ENCODE results near the gene UBE3A. TPM values are rescaled to one million over a fixed set of nuclear protein-coding genes. Genes with fewer than 3 reads are reported as not detected.

UBE3A gene
- total and polyA plus RNA-seq, 2 donors, result 33.1 to 178 TPM

GRCh38 chr15:25327686-25328085, 111.1 kb downstream of the UBE3A start:
- H3K27ac ChIP-seq (ENCODE audit: low read depth), result no peak overlapping the region
- H3K4me3 ChIP-seq (ENCODE audit: low read depth, low read length), result no peak overlapping the region
- no peaks in the 10 kb centered on the region for H3K36me3 ChIP-seq (ENCODE audit: insufficient read depth)
- WGBS, result 91% methylated on average over 5 of the region's 5 CpGs
- H3K4me1 ChIP-seq (ENCODE audit: insufficient read depth), result no peaks in the 10 kb centered on the region
- no peak for DNase-seq (ENCODE audit: extremely low spot score)

- DNase-seq (ENCODE audit: extremely low spot score), result no peak
- Histone ChIP-seq H3K27ac (ENCODE audit: low read depth) (no peak overlapping the region), H3K4me1 (ENCODE audit: insufficient read depth) (no peaks in the 10 kb centered on the region), H3K4me3 (ENCODE audit: low read depth, low read length) (no peak overlapping the region), H3K36me3 (ENCODE audit: insufficient read depth) (no peaks in the 10 kb centered on the region)
- 37% methylated on average over 1 of the region's 1 CpG for WGBS
Observed at GRCh38 chr15:25325187-25325586, 113.6 kb downstream of the UBE3A start.

- no peaks in the 10 kb centered on the region for H3K36me3 ChIP-seq (ENCODE audit: insufficient read depth)
- no peak overlapping the region for H3K4me3 ChIP-seq (ENCODE audit: low read depth, low read length)
- no peak overlapping the region for H3K27ac ChIP-seq (ENCODE audit: low read depth)
- WGBS, result 36% methylated on average over 1 of the region's 1 CpG
- DNase-seq (ENCODE audit: extremely low spot score), result no peak
- H3K4me1 ChIP-seq (ENCODE audit: insufficient read depth), result no peaks in the 10 kb centered on the region
Observed at GRCh38 chr15:25323420-25323819, 115.4 kb downstream of the UBE3A start.

GRCh38 chr15:25287823-25288222, 151.0 kb downstream of the UBE3A start:
- Histone ChIP-seq H3K4me3 (ENCODE audit: low read depth, low read length) (no peak overlapping the region), H3K4me1 (ENCODE audit: insufficient read depth) (no peaks in the 10 kb centered on the region), H3K27ac (ENCODE audit: low read depth) (no peak overlapping the region), H3K36me3 (ENCODE audit: insufficient read depth) (no peaks in the 10 kb centered on the region)
- no peak for DNase-seq (ENCODE audit: extremely low spot score)
- WGBS, result 80% methylated on average over 3 of the region's 3 CpGs
